ENCODE data around the gene MGRN1.

MGRN1 gene

DNA sequence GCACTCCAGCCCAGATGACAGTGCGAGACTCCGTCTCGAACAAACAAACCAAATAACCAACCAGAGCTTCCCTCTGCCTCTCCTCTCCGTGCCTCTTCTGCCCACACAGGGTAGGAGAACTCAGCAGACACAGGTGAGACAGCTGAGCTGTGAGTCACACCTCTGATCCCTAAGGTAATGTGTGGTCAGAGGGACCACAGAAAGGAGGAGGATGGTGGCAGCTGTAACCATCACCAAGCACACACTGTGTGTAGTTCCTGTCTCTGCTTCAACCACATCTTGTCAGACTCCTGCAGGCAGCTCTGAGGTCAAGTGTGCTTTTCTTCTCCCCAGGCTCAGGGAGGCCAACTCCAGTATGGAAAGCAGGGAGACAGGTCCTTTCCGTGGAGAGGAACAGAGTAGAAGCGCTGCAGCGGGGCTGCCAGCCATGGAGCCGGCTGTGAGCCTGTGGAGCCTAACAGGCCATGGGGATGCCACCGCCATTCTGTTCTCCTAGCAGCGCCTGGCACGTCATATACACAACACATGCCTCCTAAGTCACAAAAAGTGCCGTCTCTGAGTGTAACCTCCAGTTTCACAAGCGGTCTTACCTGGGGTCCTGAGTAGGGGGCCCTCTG lies 75.9 kb downstream of the MGRN1 start:
- H3K36me3 Mint-ChIP-seq (ENCODE audit: low read depth): peaks cover 94% of the 10 kb centered on the region
- no peaks in the 10 kb centered on the region for H3K9me3 Mint-ChIP-seq
- no peak overlapping the region for H3K27ac Mint-ChIP-seq

DNA sequence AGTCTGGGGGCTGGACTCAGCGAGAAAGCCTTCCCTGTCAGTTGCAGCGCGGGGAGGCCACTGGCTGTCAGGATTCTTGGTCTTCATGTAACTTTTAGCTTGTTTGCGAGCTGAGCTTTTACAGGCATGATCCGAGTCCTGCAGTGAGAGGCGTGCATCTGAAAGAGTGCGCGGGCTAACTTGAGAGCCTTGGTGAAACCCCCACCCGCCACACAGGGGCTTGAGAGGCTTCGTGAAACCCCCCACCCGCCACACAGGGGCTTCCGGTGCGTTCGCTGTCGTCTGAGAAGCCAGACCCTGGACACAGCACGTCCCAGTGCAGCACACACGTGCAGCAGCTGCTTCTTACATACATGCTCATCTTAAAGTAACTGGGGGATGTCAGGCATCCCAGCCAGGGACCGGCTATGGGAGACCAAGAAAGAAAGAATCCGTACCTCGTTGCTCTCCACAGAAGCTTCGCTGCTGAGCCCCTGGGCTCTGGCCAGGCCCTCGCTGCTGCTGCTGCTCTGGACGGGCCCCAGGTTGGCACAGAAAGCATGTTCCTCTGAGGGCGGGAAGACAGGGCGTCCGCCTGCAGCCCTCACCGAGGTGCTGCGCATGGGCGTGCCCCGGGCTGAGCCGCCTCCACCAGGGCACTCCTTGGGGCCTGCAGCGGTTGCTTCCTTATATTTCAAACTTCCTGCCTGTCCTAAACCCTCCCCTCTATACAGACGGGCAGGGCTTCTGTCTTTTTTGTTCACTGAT lies 76.5 kb downstream of the MGRN1 start:
- H3K4me3 Mint-ChIP-seq: no peak overlapping the region
- H3K36me3 Mint-ChIP-seq (ENCODE audit: low read depth): peaks cover 93% of the 10 kb centered on the region
- H3K4me1 Mint-ChIP-seq (ENCODE audit: low read depth): peaks cover 7% of the 10 kb centered on the region

More for the DNA sequence above, 75.9 kb downstream of the MGRN1 start:
- Mint-ChIP-seq H3K4me1 (ENCODE audit: low read depth) (peaks cover 9% of the 10 kb centered on the region), H3K4me3 (no peak overlapping the region), H3K27me3 (no peaks in the 10 kb centered on the region)
- intact Hi-C loops (cut with micrococcal nuclease): no loop called here

GRCh38 chr16:4701791-4702465 lies 77.3 kb downstream of the MGRN1 start:
- Mint-ChIP-seq H3K4me1 (ENCODE audit: low read depth) (peaks cover 7% of the 10 kb centered on the region), H3K4me3 (no peak overlapping the region), H3K27ac (peak overlapping the region; percentile 27), H3K27me3 (no peaks in the 10 kb centered on the region), H3K9me3 (no peaks in the 10 kb centered on the region), H3K36me3 (ENCODE audit: low read depth) (peaks cover 93% of the 10 kb centered on the region)
- intact Hi-C loops (cut with micrococcal nuclease): no loop called here

More for the DNA sequence above, 76.5 kb downstream of the MGRN1 start:
- intact Hi-C loops (cut with micrococcal nuclease): no loop called here
- Mint-ChIP-seq H3K27me3 (no peaks in the 10 kb centered on the region), H3K27ac (peak overlapping the region; percentile 27), H3K9me3 (no peaks in the 10 kb centered on the region)

DNA sequence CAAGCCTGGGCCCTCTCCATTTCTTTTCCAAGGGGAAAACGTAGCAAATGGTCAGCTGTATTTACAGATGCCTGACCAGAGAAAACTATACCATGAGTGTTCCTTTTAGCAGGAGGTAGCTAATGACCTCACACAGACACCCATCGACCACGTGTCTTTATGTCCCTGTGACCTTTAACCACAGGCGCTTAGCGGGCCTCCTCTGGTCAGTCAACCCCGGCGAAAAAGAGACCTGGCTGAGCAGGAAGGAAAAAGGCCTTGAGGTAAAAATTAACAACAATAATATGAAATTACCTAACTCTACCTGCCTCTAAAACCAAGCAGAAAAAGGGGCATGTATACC lies 77.8 kb downstream of the MGRN1 start:
- H3K36me3 Mint-ChIP-seq (ENCODE audit: low read depth): peaks cover 93% of the 10 kb centered on the region
- H3K4me3 Mint-ChIP-seq: no peak overlapping the region
- H3K9me3 Mint-ChIP-seq: no peaks in the 10 kb centered on the region

DNA sequence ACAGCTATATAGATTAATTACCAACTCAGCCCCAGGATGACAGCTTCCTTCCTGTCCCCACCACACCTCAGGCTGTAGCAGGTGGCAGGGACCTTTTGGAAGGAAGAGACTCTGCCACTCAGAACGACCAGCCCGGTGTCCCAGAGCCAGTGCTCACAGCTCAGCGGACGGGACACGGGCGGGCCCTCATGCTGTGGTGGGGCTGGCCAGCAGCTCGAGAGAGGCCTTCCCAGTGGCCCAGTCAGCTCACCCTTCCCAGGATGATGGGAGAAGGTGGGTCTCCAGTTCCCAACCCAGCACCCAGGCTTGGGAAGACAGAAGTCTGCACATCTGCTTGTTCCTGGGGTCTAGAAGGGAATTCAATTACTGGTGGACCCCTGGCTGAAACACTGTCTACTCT lies 79.3 kb downstream of the MGRN1 start:
- Mint-ChIP-seq H3K27ac (no peak overlapping the region), H3K9me3 (no peaks in the 10 kb centered on the region), H3K27me3 (no peaks in the 10 kb centered on the region), H3K4me1 (ENCODE audit: low read depth) (peaks cover 7% of the 10 kb centered on the region), H3K4me3 (no peak overlapping the region), H3K36me3 (ENCODE audit: low read depth) (peaks cover 91% of the 10 kb centered on the region)
- intact Hi-C loops (cut with micrococcal nuclease): no loop called here

More for the DNA sequence above, 77.8 kb downstream of the MGRN1 start:
- intact Hi-C loops (cut with micrococcal nuclease): no loop called here
- Mint-ChIP-seq H3K27ac (no peak overlapping the region), H3K27me3 (no peaks in the 10 kb centered on the region), H3K4me1 (ENCODE audit: low read depth) (peaks cover 7% of the 10 kb centered on the region)

- intact Hi-C loops (cut with micrococcal nuclease): no loop called here
- Mint-ChIP-seq H3K36me3 (ENCODE audit: low read depth) (peaks cover 90% of the 10 kb centered on the region), H3K27ac (no peak overlapping the region), H3K9me3 (no peaks in the 10 kb centered on the region), H3K27me3 (no peaks in the 10 kb centered on the region), H3K4me1 (ENCODE audit: low read depth) (peaks cover 7% of the 10 kb centered on the region), H3K4me3 (no peak overlapping the region)
Measured at GRCh38 chr16:4704491-4704890, 79.9 kb downstream of the MGRN1 start.

DNA sequence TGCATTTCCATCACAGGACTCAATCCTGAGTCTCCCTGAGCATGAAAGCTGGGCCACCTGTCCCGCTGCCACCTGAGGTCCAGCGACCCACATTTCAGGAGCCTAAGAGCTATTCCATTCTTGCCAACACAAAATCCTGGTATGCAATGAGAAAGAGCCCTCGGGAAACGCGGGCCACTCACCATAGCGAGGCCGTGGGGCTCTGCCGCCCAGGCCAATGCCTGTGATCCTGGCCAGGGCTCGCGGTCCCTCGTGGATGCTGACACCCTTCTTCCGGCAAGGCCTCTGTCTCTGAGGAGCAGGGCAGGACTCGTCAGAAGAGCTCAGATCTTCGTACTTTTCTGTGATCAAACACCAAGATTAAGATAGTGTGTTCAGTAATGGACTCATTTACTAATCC lies 80.3 kb downstream of the MGRN1 start:
- Mint-ChIP-seq H3K4me1 (ENCODE audit: low read depth) (peaks cover 7% of the 10 kb centered on the region), H3K9me3 (no peaks in the 10 kb centered on the region), H3K27ac (no peak overlapping the region), H3K27me3 (no peaks in the 10 kb centered on the region), H3K4me3 (no peak overlapping the region), H3K36me3 (ENCODE audit: low read depth) (peaks cover 90% of the 10 kb centered on the region)
- intact Hi-C loops (cut with micrococcal nuclease): no loop called here

DNA sequence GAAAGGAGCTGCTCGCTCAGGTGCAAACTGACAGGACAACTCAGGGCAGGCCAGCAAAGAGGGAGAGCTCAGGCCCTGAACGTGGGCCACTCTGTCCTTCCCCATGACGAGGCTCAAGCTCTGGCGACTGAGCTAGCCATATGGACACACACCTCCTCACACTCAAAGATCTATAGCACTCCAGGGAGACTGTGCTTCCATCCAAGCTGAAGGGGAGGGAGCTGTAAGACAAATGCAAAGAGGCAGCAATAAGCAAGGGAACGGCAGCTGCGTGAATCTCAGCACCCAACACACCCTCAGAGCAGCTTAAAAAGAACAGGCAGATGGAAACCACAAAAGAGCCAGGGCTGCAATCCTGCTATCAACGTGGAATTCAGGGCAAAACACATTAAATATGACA lies 82.2 kb downstream of the MGRN1 start:
- peaks cover 90% of the 10 kb centered on the region for H3K36me3 Mint-ChIP-seq (ENCODE audit: low read depth)
- no peaks in the 10 kb centered on the region for H3K9me3 Mint-ChIP-seq
- H3K4me3 Mint-ChIP-seq: no peak overlapping the region
- H3K27me3 Mint-ChIP-seq: no peaks in the 10 kb centered on the region
- H3K27ac Mint-ChIP-seq: no peak overlapping the region
- no peaks in the 10 kb centered on the region for H3K4me1 Mint-ChIP-seq (ENCODE audit: low read depth)
- intact Hi-C loops (cut with micrococcal nuclease): no loop called here

GRCh38 chr16:4709481-4709880 lies 84.9 kb downstream of the MGRN1 start:
- Mint-ChIP-seq H3K4me3 (no peak overlapping the region), H3K27ac (no peak overlapping the region), H3K4me1 (ENCODE audit: low read depth) (no peaks in the 10 kb centered on the region), H3K36me3 (ENCODE audit: low read depth) (peaks cover 96% of the 10 kb centered on the region), H3K9me3 (no peaks in the 10 kb centered on the region), H3K27me3 (no peaks in the 10 kb centered on the region)
- intact Hi-C loops (cut with micrococcal nuclease): no loop called here

GRCh38 chr16:4713663-4714501 lies 89.3 kb downstream of the MGRN1 start:
- Mint-ChIP-seq H3K36me3 (ENCODE audit: low read depth) (peaks cover 70% of the 10 kb centered on the region), H3K27ac (no peak overlapping the region), H3K4me3 (no peak overlapping the region), H3K9me3 (no peaks in the 10 kb centered on the region), H3K27me3 (no peaks in the 10 kb centered on the region), H3K4me1 (ENCODE audit: low read depth) (no peaks in the 10 kb centered on the region)
- intact Hi-C loops (cut with micrococcal nuclease): no loop called here

GRCh38 chr16:4714996-4715395 lies 90.4 kb downstream of the MGRN1 start:
- H3K36me3 Mint-ChIP-seq (ENCODE audit: low read depth): peaks cover 60% of the 10 kb centered on the region
- no peaks in the 10 kb centered on the region for H3K4me1 Mint-ChIP-seq (ENCODE audit: low read depth)
- H3K27ac Mint-ChIP-seq: no peak overlapping the region
- no peaks in the 10 kb centered on the region for H3K9me3 Mint-ChIP-seq
- intact Hi-C loops (cut with micrococcal nuclease): no loop called here
- H3K4me3 Mint-ChIP-seq: no peak overlapping the region
- no peaks in the 10 kb centered on the region for H3K27me3 Mint-ChIP-seq

DNA sequence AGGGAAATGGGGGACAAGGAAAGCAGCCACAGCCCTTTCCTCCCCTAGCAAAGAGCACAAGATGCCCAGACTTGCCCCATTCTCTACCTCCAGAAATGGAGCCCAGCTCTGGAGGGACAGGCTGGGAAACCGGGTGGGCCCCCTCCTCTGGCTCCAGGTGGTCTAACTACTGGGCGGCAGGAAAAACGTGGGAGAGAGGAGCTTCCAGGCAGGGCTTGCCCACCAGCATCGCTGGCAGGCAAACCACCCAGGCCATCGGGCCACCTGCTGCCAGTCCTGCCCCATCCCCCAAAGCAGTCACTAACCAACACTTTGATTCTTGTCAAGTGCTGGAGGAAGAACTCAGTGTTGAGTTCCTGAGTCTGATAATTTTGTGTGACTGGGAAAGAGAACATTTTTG lies 93.8 kb downstream of the MGRN1 start:
- intact Hi-C loops (cut with micrococcal nuclease): no loop called here
- Mint-ChIP-seq H3K27ac (no peak overlapping the region), H3K27me3 (no peaks in the 10 kb centered on the region), H3K4me3 (no peak overlapping the region), H3K36me3 (ENCODE audit: low read depth) (peaks cover 45% of the 10 kb centered on the region), H3K9me3 (no peaks in the 10 kb centered on the region), H3K4me1 (ENCODE audit: low read depth) (no peaks in the 10 kb centered on the region)

DNA sequence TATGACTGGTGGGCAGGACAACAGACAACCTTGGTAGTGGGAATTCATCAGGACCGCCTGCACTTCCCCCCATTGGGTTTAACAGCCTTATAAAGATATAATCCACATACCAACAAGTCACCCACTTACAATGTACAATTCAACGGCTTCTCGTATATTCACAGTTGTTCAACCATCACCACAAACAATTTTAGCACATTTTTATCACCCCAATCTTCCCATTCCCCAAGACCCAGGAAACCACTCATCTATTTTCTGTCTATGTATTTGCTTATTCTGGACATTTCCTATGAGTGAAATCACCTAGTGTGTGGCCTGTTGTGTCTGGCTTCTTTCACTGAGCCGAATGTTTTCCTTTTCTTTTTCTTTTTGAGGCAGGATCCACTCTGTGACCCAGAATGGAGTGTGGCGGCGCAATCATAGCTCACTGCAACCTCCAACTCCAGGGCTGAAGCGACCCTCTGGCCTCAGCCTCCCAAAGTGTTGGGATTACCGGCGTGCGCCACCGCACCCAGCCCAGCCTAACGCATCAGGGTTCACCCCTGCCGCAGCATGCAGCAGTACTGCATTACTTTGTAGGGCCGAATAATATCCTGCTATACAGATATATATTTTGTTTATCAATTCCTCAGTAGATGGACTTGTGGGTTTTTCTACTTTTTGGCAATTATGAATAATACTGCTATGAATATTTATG lies 98.6 kb downstream of the MGRN1 start:
- intact Hi-C loops (cut with micrococcal nuclease): no loop called here
- peaks cover 7% of the 10 kb centered on the region for H3K4me1 Mint-ChIP-seq (ENCODE audit: low read depth)
- H3K4me3 Mint-ChIP-seq: no peak overlapping the region
- H3K27me3 Mint-ChIP-seq: no peaks in the 10 kb centered on the region
- H3K27ac Mint-ChIP-seq: no peak overlapping the region
- H3K36me3 Mint-ChIP-seq (ENCODE audit: low read depth): peaks cover 50% of the 10 kb centered on the region
- H3K9me3 Mint-ChIP-seq: no peaks in the 10 kb centered on the region

All from dendritic cell treated with granulocyte-macrophage colony-stimulating factor and Interleukin-4, amounts not matched to agents 40 ng/mL and 50 ng/mL, for 4 days (primary cell).